ENCODE measurements around the gene CAST. TPM values are rescaled to one million over a fixed set of nuclear protein-coding genes. Genes with fewer than 3 reads are reported as not detected.
A peak's percentile ranks its signal among the peaks of the same experiment; 100 is the strongest.

CAST gene
- total RNA-seq, 4 donors from 2014 or later = 292 to 347 (median 320) TPM

- H3K36me3 ChIP-seq = peaks cover 0 to 69% of the 10 kb centered on the region in 2 donors
- no peaks in the 10 kb centered on the region for H3K27me3 ChIP-seq
- peaks cover 0 to 20% (median 2%) of the 10 kb centered on the region in 3 donors for H3K4me1 ChIP-seq
- no peak overlapping the region for H3K4me3 ChIP-seq
- no peaks in the 10 kb centered on the region for H3K9me3 ChIP-seq
- TF ChIP-seq POLR2AphosphoS5 (IDR thresholded peaks at IDR 0.05) (no peak), POLR2A (IDR thresholded peaks at IDR 0.05) (no peak), EP300 (IDR thresholded peaks at IDR 0.05) (no peak), CTCF (IDR thresholded peaks at IDR 0.05) (no peak)
- peak overlapping the region in 1 of 4 donors; percentile 22 for H3K27ac ChIP-seq
- peak; percentile 25 for ATAC-seq
- WGBS, 2 donors (ENCODE audit: low coverage in 1 of 2) = 22 to 45% methylated on average over 2 to 5 of the region's 5 CpGs
Measured at GRCh38 chr5:96788112-96788749, 126.1 kb downstream of the CAST start.

- no peak for ATAC-seq
- Histone ChIP-seq H3K4me1 (peaks cover 0 to 20% (median 2%) of the 10 kb centered on the region in 3 donors), H3K9me3 (no peaks in the 10 kb centered on the region), H3K36me3 (peaks cover 4 to 70% of the 10 kb centered on the region in 2 donors), H3K27me3 (no peaks in the 10 kb centered on the region), H3K4me3 (no peak overlapping the region), H3K27ac (no peak overlapping the region)
- no peak for TF ChIP-seq CTCF (IDR thresholded peaks at IDR 0.05)
- no peak for TF ChIP-seq POLR2A (IDR thresholded peaks at IDR 0.05)
- no peak for TF ChIP-seq EP300 (IDR thresholded peaks at IDR 0.05)
- TF ChIP-seq POLR2AphosphoS5 (IDR thresholded peaks at IDR 0.05) = no peak
Measured at GRCh38 chr5:96789794-96790330, 127.7 kb downstream of the CAST start.

- no peak overlapping the region for H3K27ac ChIP-seq
Measured at GRCh38 chr5:96790961-96791504, 128.9 kb downstream of the CAST start.

GRCh38 chr5:96794757-96795156 is 132.6 kb downstream of the CAST start:
- Histone ChIP-seq H3K4me3 (no peak overlapping the region), H3K27me3 (no peaks in the 10 kb centered on the region), H3K36me3 (peaks cover 4 to 86% of the 10 kb centered on the region in 2 donors), H3K4me1 (peaks cover 0 to 12% (median 0%) of the 10 kb centered on the region in 3 donors), H3K27ac (no peak overlapping the region), H3K9me3 (no peaks in the 10 kb centered on the region)
- ATAC-seq = no peak
- TF ChIP-seq POLR2A (IDR thresholded peaks at IDR 0.05) = no peak
- TF ChIP-seq EP300 (IDR thresholded peaks at IDR 0.05) = no peak
- no peak for TF ChIP-seq POLR2AphosphoS5 (IDR thresholded peaks at IDR 0.05)
- TF ChIP-seq CTCF (IDR thresholded peaks at IDR 0.05) = no peak
- WGBS, 2 donors (ENCODE audit: low coverage in 1 of 2) = 90 to 95% methylated on average over 2 to 3 of the region's 3 CpGs

More at GRCh38 chr5:96790961-96791504, 128.9 kb downstream of the CAST start:
- no peak overlapping the region for H3K4me3 ChIP-seq
- TF ChIP-seq CTCF (IDR thresholded peaks at IDR 0.05) = no peak
- TF ChIP-seq EP300 (IDR thresholded peaks at IDR 0.05) = no peak
- peak; percentile 5 for TF ChIP-seq POLR2AphosphoS5 (IDR thresholded peaks at IDR 0.05)
- TF ChIP-seq POLR2A (IDR thresholded peaks at IDR 0.05) = no peak
- ATAC-seq = no peak
- H3K4me1 ChIP-seq = peaks cover 0 to 20% (median 2%) of the 10 kb centered on the region in 3 donors
- no peaks in the 10 kb centered on the region for H3K27me3 ChIP-seq
- H3K36me3 ChIP-seq = peaks cover 4 to 70% of the 10 kb centered on the region in 2 donors
- no peaks in the 10 kb centered on the region for H3K9me3 ChIP-seq
- WGBS, 2 donors (ENCODE audit: low coverage in 1 of 2) = 30 to 55% methylated on average over 3 of the region's 3 CpGs

GRCh38 chr5:96795626-96796025 is 133.4 kb downstream of the CAST start:
- TF ChIP-seq POLR2AphosphoS5 (IDR thresholded peaks at IDR 0.05) (no peak), POLR2A (IDR thresholded peaks at IDR 0.05) (no peak), CTCF (IDR thresholded peaks at IDR 0.05) (no peak), EP300 (IDR thresholded peaks at IDR 0.05) (no peak)
- peaks cover 0 to 12% (median 0%) of the 10 kb centered on the region in 3 donors for H3K4me1 ChIP-seq
- no peaks in the 10 kb centered on the region for H3K27me3 ChIP-seq
- no peak overlapping the region for H3K27ac ChIP-seq
- H3K4me3 ChIP-seq = no peak overlapping the region
- ATAC-seq = no peak
- H3K36me3 ChIP-seq = peaks cover 4 to 87% of the 10 kb centered on the region in 2 donors
- H3K9me3 ChIP-seq = no peaks in the 10 kb centered on the region
- WGBS, 2 donors (ENCODE audit: low coverage in 1 of 2) = 86 to 94% methylated on average over 2 of the region's 2 CpGs
